RWPE1 (cell line): ENCODE results near the gene MYOM3.
"Not testable (repeated sequence)": the region's sequence is repeated elsewhere in the genome, so short reads cannot be mapped to it uniquely, and the experiment has no call there.

ENCODE experiments used
- CTCF ChIA-PET: fragments of 350-600 bp; sonication (Branson Sonifier 250); formaldehyde crosslinking; extraction: SDS; loops from one replicate; lab custom pipeline; 2021; lab: Yijun Ruan, JAX
- POLR2A ChIA-PET: fragments of 400-600 bp; formaldehyde crosslinking; extraction: SDS; loops from one replicate; lab custom pipeline; 2020; ENCODE audit warnings: antibody characterized with exemption; ENCODE audit not compliant: low non-redundant PET; lab: Yijun Ruan, JAX
- DNase-seq: peaks from one replicate; pipeline ENCODE4 v3.0.0; 2012; ENCODE audit warnings: low spot score
- H3K27ac ChIP-seq: fragments of 450-650 bp; 2 replicates; pipeline ENCODE4 v1.5.1; 2017
- CTCF ChIP-seq: fragments of 450-650 bp; conservative IDR thresholded peaks from 2 replicates; pipeline ENCODE4 v1.5.1; 2017; ENCODE audit warnings: low read depth, mild to moderate bottlenecking

MYOM3 gene

GRCh38 chr1:24055681-24056080, 56.3 kb downstream of the MYOM3 start:
- H3K27ac ChIP-seq: no peak overlapping the region
- ChIA-PET POLR2A (no interaction called here), CTCF (no interaction called here)
- no peak for TF ChIP-seq CTCF
- no peak for DNase-seq

GRCh38 chr1:24052220-24052619, 59.7 kb downstream of the MYOM3 start:
- POLR2A ChIA-PET: interaction anchor here (0.5 kb wide), 1 partner anchor 430 kb away, joined by 9 read pairs; no protein-coding TSS in a partner anchor

GRCh38 chr1:24051206-24051945, 60.6 kb downstream of the MYOM3 start:
- CTCF ChIA-PET: interaction anchor here (0.6 kb wide), 1 partner anchor 752 kb away, joined by 4 read pairs; no protein-coding TSS in a partner anchor
- no peak overlapping the region for H3K27ac ChIP-seq
- TF ChIP-seq CTCF: no peak
- no peak for DNase-seq
- POLR2A ChIA-PET: no interaction called here

More at GRCh38 chr1:24052220-24052619, 59.7 kb downstream of the MYOM3 start:
- CTCF ChIA-PET: interaction anchor here (0.6 kb wide), 1 partner anchor 102 kb away, joined by 3 read pairs; no protein-coding TSS in a partner anchor
- H3K27ac ChIP-seq: no peak overlapping the region
- TF ChIP-seq CTCF: no peak
- DNase-seq: no peak

GRCh38 chr1:24049733-24050132, 62.2 kb downstream of the MYOM3 start:
- no peak for DNase-seq
- no peak overlapping the region for H3K27ac ChIP-seq
- CTCF ChIA-PET: no interaction called here
- POLR2A ChIA-PET: no interaction called here
- no peak for TF ChIP-seq CTCF

- CTCF ChIA-PET, DNase-seq, POLR2A ChIA-PET, H3K27ac ChIP-seq: not testable (repeated sequence)
Measured at GRCh38 chr1:24048894-24049293, 63.0 kb downstream of the MYOM3 start.

- POLR2A ChIA-PET: no interaction called here
- no peak for DNase-seq
- no peak for TF ChIP-seq CTCF
- CTCF ChIA-PET: no interaction called here
- H3K27ac ChIP-seq: no peak overlapping the region
Measured at GRCh38 chr1:24048205-24048869, 63.6 kb downstream of the MYOM3 start.

GRCh38 chr1:24047110-24047477, 64.8 kb downstream of the MYOM3 start:
- peak overlapping the region; percentile 86 for H3K27ac ChIP-seq
- ChIA-PET CTCF (interaction anchor here (0.6 to 1.5 kb wide), 3 partner anchors 14 to 1619 kb away, joined by 3 to 4 read pairs (median 3); no protein-coding TSS in a partner anchor), POLR2A (no interaction called here)
- DNase-seq: peak; percentile 77
- no peak for TF ChIP-seq CTCF
